Activated CD8-positive, alpha-beta memory T cell treated with anti-CD3 and anti-CD28 coated beads for 24 hours (primary cell): Measurements from ENCODE around the gene CNTNAP2.

Source experiments
- DNase-seq: peaks from one replicate; pipeline ENCODE4 v3.0.0-alpha.2; 2020

Gene CNTNAP2

GRCh38 chr7:147296201-147296600 is 1179.6 kb downstream of the CNTNAP2 start:
- DNase-seq, result no peak

GRCh38 chr7:147296986-147297385 is 1180.4 kb downstream of the CNTNAP2 start:
- DNase-seq, result no peak

DNA sequence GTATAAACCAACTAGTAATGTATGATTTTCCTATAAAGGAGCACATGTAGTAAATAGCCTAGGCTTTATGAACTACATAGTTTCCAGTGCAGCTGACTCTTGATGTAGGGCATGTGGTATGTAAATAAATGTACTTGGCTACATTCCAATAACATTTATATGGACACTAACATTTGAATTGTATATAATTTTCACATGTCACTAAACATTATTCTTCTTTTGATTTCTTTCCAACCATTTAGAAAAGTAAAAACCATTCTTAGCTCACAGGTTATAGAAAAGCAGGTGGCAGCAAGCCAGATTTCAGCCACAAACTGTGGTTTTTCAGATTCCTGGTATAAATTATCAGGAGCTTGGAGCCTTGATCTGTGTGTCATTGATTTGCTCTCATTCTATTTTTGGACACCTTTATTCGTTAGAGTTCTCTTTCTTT is 1182.0 kb downstream of the CNTNAP2 start:
- no peak for DNase-seq

DNA sequence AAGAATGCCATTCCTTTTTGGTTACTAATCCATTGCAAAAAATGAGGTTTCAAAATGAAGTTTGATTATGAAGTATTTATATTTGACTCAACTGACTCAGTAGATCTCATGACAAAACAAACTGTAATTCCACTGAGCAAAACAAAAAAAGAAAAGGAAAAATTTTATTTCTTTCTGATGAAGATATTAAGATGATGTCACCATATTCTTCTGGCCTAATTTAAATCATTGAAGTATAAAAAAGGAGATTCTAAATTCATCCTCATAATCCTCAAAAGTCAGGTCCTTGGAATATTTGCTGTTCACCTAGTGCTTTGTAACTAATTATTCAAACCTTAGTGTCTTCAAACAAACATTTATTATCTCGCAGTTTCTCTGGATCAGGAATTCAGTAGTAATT is 1183.7 kb downstream of the CNTNAP2 start:
- DNase-seq, result no peak

GRCh38 chr7:147304376-147304775 is 1187.8 kb downstream of the CNTNAP2 start:
- no peak for DNase-seq

DNA sequence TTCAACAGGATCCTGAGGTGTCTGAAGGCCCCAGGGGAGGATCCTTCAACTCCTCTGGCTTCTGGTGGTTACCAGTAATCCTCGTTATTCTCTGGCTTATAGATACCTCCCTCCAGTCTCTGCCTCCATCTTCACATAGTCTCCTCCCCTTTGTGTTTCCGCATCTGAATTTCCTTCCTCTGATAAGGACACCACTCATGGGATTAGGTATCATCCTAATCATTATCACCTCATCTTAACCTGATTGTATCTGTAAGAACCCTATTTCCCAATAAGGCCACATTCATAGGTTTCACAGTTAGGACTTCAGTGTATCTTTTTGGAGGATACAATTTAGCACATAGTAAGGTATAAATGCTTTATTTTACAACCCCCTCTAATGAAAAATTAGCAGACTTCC is 1189.2 kb downstream of the CNTNAP2 start:
- no peak for DNase-seq

GRCh38 chr7:147308539-147308938 is 1191.9 kb downstream of the CNTNAP2 start:
- DNase-seq, result no peak

GRCh38 chr7:147311336-147311735 is 1194.7 kb downstream of the CNTNAP2 start:
- no peak for DNase-seq

- DNase-seq, result no peak
Measured at GRCh38 chr7:147321504-147321903, 1204.9 kb downstream of the CNTNAP2 start.

DNA sequence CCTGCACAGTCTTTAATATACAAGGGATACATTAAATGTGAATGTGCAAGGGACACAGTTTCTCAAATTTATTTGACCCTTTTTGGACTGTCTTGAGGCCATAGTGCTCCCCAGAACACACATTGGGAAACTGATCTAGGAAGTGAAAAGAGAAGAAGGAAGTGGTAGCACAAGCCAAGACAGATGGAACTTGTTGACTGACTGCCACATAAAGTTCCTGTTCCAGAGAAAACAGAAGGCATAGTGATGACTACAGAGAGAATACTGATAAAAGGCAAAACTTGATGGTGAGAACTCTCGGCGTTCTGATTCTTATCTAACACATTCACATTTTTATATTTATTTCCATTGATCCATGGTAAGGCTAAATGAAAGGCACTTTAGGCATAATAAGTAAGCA is 1216.4 kb downstream of the CNTNAP2 start:
- no peak for DNase-seq

DNA sequence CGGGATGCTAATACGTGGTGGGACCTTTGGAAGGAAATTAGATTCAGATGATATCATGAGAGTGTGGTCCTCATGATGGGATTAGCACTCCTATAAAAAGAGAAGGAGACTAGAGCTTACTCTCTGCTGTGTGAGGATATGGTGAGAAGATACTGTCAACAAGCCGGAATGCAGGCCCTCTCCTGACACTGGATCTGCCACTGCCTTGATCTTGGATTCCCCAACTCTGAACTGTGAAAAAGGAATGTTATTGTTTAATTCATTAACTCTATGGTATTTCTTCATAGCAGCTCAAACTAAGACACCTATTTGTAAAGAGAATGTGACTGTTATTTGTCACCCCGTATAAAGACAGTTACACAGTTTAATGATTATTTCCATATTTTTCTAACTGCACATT is 1246.5 kb downstream of the CNTNAP2 start:
- DNase-seq, result no peak

GRCh38 chr7:147376192-147376591 is 1259.6 kb downstream of the CNTNAP2 start:
- no peak for DNase-seq

- no peak for DNase-seq
Measured at GRCh38 chr7:147380926-147381325, 1264.3 kb downstream of the CNTNAP2 start.

DNA sequence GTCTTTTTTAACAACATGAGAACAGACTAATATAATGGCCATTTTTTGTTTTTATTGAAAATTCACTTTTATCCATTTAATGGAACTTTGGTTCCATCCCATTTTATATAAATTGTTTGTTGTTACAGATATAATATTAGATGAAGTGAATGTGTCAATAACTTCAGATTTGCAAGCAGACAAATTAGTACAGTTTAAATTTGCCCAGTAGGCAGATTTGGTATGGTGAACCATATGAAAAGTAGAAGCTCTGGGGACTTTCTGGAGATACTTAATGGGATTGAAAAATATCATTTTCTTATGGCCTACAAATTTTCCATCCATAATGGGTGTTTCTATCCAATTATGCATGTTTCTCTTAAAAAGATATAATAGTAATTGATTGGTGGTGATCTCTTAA is 1277.7 kb downstream of the CNTNAP2 start:
- DNase-seq, result no peak

GRCh38 chr7:147400221-147400689 is 1283.7 kb downstream of the CNTNAP2 start:
- DNase-seq, result no peak

DNA sequence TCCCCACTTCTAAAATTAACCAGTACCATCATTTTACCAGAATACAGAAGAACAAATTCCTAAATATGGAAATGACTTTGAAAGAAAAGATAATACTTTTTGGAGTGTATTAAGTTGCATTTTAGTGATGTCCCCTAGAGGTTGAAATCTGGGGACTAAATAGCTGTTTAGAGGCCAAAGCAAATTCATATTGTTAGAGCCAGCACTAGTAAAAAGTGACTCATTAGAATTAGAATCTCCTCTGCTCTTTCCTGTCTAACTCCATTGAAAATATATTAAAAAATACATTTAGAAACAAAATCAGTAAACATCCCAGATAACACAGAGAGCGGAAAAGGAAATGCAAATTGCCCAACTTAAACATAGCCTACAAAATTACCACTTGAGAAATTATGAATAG is 1284.3 kb downstream of the CNTNAP2 start:
- DNase-seq, result no peak

- no peak for DNase-seq
Measured at GRCh38 chr7:147405621-147406020, 1289.0 kb downstream of the CNTNAP2 start.

DNA sequence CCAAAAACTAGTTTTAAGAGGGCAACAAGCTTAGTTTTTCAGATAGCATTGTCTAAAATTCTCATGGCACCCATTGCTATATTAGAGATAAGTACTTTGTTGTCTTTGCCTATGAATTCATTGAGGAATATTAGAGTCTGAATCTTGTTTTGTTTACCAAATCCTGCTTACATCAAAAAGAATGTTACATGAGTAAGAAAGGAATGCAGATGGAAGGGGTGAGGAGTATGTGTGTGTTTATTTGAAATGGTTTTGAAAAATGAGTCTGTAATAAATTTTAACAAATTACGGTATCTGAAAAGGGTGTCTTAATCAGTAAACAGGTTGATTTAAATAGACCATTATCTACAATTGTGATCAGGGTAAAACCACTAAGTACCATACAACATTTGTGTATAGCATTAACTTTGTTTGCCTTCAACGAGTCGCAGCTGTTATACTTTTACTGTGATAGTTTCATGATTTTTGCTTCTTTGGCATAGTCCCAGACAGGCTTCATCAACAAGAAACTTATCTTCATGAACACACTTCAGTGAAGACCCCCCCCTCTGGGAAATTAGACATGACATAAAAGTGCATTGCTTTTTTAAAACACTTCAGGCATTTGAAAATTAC is 1290.0 kb downstream of the CNTNAP2 start:
- DNase-seq, result no peak

- DNase-seq, result no peak
Measured at GRCh38 chr7:147411096-147411495, 1294.5 kb downstream of the CNTNAP2 start.

- DNase-seq, result no peak
Measured at GRCh38 chr7:147412109-147412508, 1295.5 kb downstream of the CNTNAP2 start.

GRCh38 chr7:147412782-147413556 is 1296.4 kb downstream of the CNTNAP2 start:
- DNase-seq, result no peak

- DNase-seq, result no peak
Measured at GRCh38 chr7:147413557-147413870, 1296.9 kb downstream of the CNTNAP2 start.

DNA sequence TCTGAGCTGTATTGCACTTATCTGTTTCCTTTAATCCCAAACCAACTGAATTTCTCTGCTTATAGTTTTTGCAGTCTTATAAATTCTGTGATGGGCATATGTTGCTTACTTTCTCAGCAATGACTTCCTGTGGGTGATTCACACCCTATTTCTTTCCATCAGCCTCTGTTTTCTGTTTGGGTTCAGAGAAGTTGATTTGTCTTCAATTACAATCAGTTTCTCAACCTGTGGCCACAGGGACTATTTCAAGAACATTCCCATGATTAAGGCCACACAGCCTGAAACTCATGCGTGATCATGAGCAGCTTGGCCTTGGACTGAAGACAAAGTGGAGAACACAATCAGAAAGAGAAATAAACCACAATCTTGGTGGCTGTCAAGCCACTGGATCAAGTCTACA is 1299.4 kb downstream of the CNTNAP2 start:
- DNase-seq, result no peak

- no peak for DNase-seq
Measured at GRCh38 chr7:147418966-147419365, 1302.4 kb downstream of the CNTNAP2 start.

DNA sequence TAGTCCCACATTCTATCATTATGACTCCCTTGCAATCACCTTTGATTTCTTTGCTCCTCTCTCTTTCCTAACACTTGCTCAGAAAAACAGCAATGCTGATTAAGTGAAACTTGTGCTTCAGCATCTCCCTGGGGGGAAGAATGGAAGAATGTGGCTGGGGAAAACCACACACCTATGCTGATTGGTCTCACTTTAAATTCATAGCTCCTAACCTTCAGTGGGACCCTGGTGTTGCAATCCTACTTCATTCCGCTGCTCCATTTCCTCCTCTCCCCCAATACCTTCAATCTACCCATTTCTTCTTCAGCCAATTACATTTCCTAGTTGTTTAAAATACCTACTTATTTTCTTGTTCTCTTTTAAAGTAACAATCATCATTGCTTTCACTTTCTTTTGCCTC is 1307.3 kb downstream of the CNTNAP2 start:
- DNase-seq, result no peak
